ENCODE data around the gene NCOA1. TPM values are rescaled to one million over a fixed set of nuclear protein-coding genes. Genes with fewer than 3 reads are reported as not detected.

Gene NCOA1
- total RNA-seq, 2 experiments from 2014 or later = 19.2 to 20.2 TPM

Other genes with a start within 250 kb of the NCOA1 start
- 10 to 100 TPM; 46.2 to 46.9 TPM for gene ITSN2, start 130.7 kb upstream of the NCOA1 start, total RNA-seq

Measured in activated naive CD8-positive, alpha-beta T cell treated with anti-CD3 and anti-CD28 coated beads for 36 hours (primary cell).